HFFc6 (cell line): ENCODE measurements around the gene NMD3. TPM values are rescaled to one million over a fixed set of nuclear protein-coding genes. Genes with fewer than 3 reads are reported as not detected.

Experiments
- DNase-seq: peaks from one replicate; pipeline ENCODE4 v3.0.0-alpha.2; 2018
- H3K27ac Mint-ChIP-seq: 2 replicates; pipeline ENCODE4 v1.8.0; 2020; ENCODE audit warnings: mild to moderate bottlenecking, mixed read lengths
- H3K27me3 Mint-ChIP-seq: 2 replicates; pipeline ENCODE4 v1.8.0; 2021; ENCODE audit warnings: mild to moderate bottlenecking, moderate library complexity, mixed read lengths; ENCODE audit not compliant: insufficient read depth
- H3K36me3 Mint-ChIP-seq: 2 replicates; pipeline ENCODE4 v1.8.0; 2021; ENCODE audit warnings: low read depth, mixed read lengths
- H3K4me1 Mint-ChIP-seq: 2 replicates; pipeline ENCODE4 v1.8.0; 2020; ENCODE audit warnings: low read depth, mixed read lengths
- H3K4me3 Mint-ChIP-seq: 2 replicates; pipeline ENCODE4 v1.8.0; 2020; ENCODE audit warnings: mild to moderate bottlenecking, moderate library complexity, mixed read lengths
- H3K9me3 Mint-ChIP-seq: 2 replicates; pipeline ENCODE4 v1.8.0; 2020; ENCODE audit warnings: mild to moderate bottlenecking, mixed read lengths
- CTCF ChIP-seq: fragments of 200-600 bp; sonication (generic); IDR thresholded peaks from 2 replicates; pipeline ENCODE4 v1.5.0; 2021; ENCODE audit warnings: antibody characterized with exemption, mild to moderate bottlenecking
- total RNA-seq, 6 experiments: library from RNA; stranded (reverse); fragmentation: NEBNext Ultra II Directional; extraction: Animal tissue kit (Norgen Biotek cat#: 25700); gene quantifications; 2 replicates in 1 of 6; 3 replicates in 5 of 6; pipeline ENCODE4 v1.2.3, GENCODE V29; 2021

The NMD3 gene
- total RNA-seq, 6 experiments from 2014 or later = 56.8 to 72.3 (median 64.3) TPM

GRCh38 chr3:161270991-161271390 lies 49.9 kb downstream of the NMD3 start:
- no peaks in the 10 kb centered on the region; the same call in 1 of the 2 replicates for H3K27me3 Mint-ChIP-seq
- no peak overlapping the region for H3K4me3 Mint-ChIP-seq
- H3K4me1 Mint-ChIP-seq = peaks cover 18% of the 10 kb centered on the region
- no peak overlapping the region for H3K27ac Mint-ChIP-seq
- H3K9me3 Mint-ChIP-seq = peaks cover 1% of the 10 kb centered on the region; the same call in 1 of the 2 replicates
- no peak for DNase-seq
- no peak for TF ChIP-seq CTCF
- H3K36me3 Mint-ChIP-seq = peaks cover 14% of the 10 kb centered on the region

GRCh38 chr3:161271646-161272045 lies 50.5 kb downstream of the NMD3 start:
- no peak overlapping the region for H3K27ac Mint-ChIP-seq
- H3K4me3 Mint-ChIP-seq = no peak overlapping the region

GRCh38 chr3:161272524-161272923 lies 51.4 kb downstream of the NMD3 start:
- Mint-ChIP-seq H3K36me3 (peaks cover 26% of the 10 kb centered on the region), H3K27me3 (no peaks in the 10 kb centered on the region; the same call in 1 of the 2 replicates)
- no peak for TF ChIP-seq CTCF

More at GRCh38 chr3:161271646-161272045, 50.5 kb downstream of the NMD3 start:
- Mint-ChIP-seq H3K27me3 (no peaks in the 10 kb centered on the region; the same call in 1 of the 2 replicates), H3K36me3 (peaks cover 18% of the 10 kb centered on the region), H3K9me3 (no peaks in the 10 kb centered on the region), H3K4me1 (peaks cover 13% of the 10 kb centered on the region)
- DNase-seq = no peak
- no peak for TF ChIP-seq CTCF

GRCh38 chr3:161273589-161274218 lies 52.6 kb downstream of the NMD3 start:
- H3K27ac Mint-ChIP-seq = no peak overlapping the region
- H3K4me3 Mint-ChIP-seq = no peak overlapping the region
- DNase-seq = no peak

More at GRCh38 chr3:161272524-161272923, 51.4 kb downstream of the NMD3 start:
- no peak overlapping the region for H3K27ac Mint-ChIP-seq
- DNase-seq = no peak
- peaks cover 4% of the 10 kb centered on the region for H3K4me1 Mint-ChIP-seq
- no peak overlapping the region for H3K4me3 Mint-ChIP-seq
- H3K9me3 Mint-ChIP-seq = no peaks in the 10 kb centered on the region

GRCh38 chr3:161274691-161275298 lies 53.7 kb downstream of the NMD3 start:
- TF ChIP-seq CTCF = peak; percentile 92
- Mint-ChIP-seq H3K4me1 (no peaks in the 10 kb centered on the region), H3K9me3 (peaks cover 9% of the 10 kb centered on the region), H3K27me3 (no peaks in the 10 kb centered on the region; the same call in 1 of the 2 replicates), H3K27ac (no peak overlapping the region), H3K36me3 (peaks cover 22% of the 10 kb centered on the region; the same call in 1 of the 2 replicates), H3K4me3 (no peak overlapping the region)
- DNase-seq = peak; percentile 52

More at GRCh38 chr3:161273589-161274218, 52.6 kb downstream of the NMD3 start:
- Mint-ChIP-seq H3K9me3 (0 out of 2 replicates have a peak, but pooled peaks cover 4% of the 10 kb centered on the region), H3K27me3 (no peaks in the 10 kb centered on the region; the same call in 1 of the 2 replicates), H3K36me3 (peaks cover 26% of the 10 kb centered on the region), H3K4me1 (no peaks in the 10 kb centered on the region)
- peak; percentile 92 for TF ChIP-seq CTCF
